GM18505 (cell line): ENCODE data around the gene KIRREL3.
A peak's percentile ranks its signal among the peaks of the same experiment; 100 is the strongest.

Source experiments
- ATAC-seq: cut with Tn5 transposase; IDR thresholded peaks from one replicate; pipeline ENCODE4 v1.9.1; 2021; ENCODE audit not compliant: unreplicated experiment
- POLR2A ChIP-seq: IDR thresholded peaks from 4 replicates; pipeline ENCODE4 v1.6.1; 2011; ENCODE audit warnings: borderline replicate concordance; ENCODE audit not compliant: insufficient read depth, insufficient read length; ENCODE audit errors: extremely low read depth

Gene KIRREL3

GRCh38 chr11:126990716-126991480 is 9.7 kb downstream of the KIRREL3 start:
- ATAC-seq, result no peak
- no peak for TF ChIP-seq POLR2A

- ATAC-seq, result peak; percentile 74
- no peak for TF ChIP-seq POLR2A
These were observed 10.4 kb downstream of the KIRREL3 start for GRCh38 chr11:126989942-126990715.

- TF ChIP-seq POLR2A, result no peak
- ATAC-seq, result no peak
These were observed 11.9 kb downstream of the KIRREL3 start for GRCh38 chr11:126988655-126989054.

GRCh38 chr11:126981635-126982034 is 18.9 kb downstream of the KIRREL3 start:
- no peak for TF ChIP-seq POLR2A
- no peak for ATAC-seq

- no peak for TF ChIP-seq POLR2A
- ATAC-seq, result no peak
These were observed 21.7 kb downstream of the KIRREL3 start for GRCh38 chr11:126978911-126979310.

GRCh38 chr11:126978165-126978564 is 22.4 kb downstream of the KIRREL3 start:
- TF ChIP-seq POLR2A, result no peak
- ATAC-seq, result no peak

- no peak for TF ChIP-seq POLR2A
- no peak for ATAC-seq
These were observed 27.5 kb downstream of the KIRREL3 start for GRCh38 chr11:126973051-126973450.

GRCh38 chr11:126971305-126971704 is 29.3 kb downstream of the KIRREL3 start:
- no peak for ATAC-seq
- no peak for TF ChIP-seq POLR2A

GRCh38 chr11:126969865-126970479 is 30.6 kb downstream of the KIRREL3 start:
- ATAC-seq, result peak; percentile 52
- TF ChIP-seq POLR2A, result no peak

GRCh38 chr11:126968915-126969314 is 31.7 kb downstream of the KIRREL3 start:
- ATAC-seq, result no peak
- no peak for TF ChIP-seq POLR2A

GRCh38 chr11:126965331-126965730 is 35.2 kb downstream of the KIRREL3 start:
- no peak for TF ChIP-seq POLR2A
- no peak for ATAC-seq

GRCh38 chr11:126963603-126964363 is 36.8 kb downstream of the KIRREL3 start:
- ATAC-seq, result no peak
- no peak for TF ChIP-seq POLR2A

- ATAC-seq, result no peak
- TF ChIP-seq POLR2A, result no peak
These were observed 37.5 kb downstream of the KIRREL3 start for GRCh38 chr11:126963115-126963514.
